HepG2 (cell line): ENCODE data around the gene EPHX1. TPM values are rescaled to one million over a fixed set of nuclear protein-coding genes. Genes with fewer than 3 reads are reported as not detected.
A peak's percentile ranks its signal among the peaks of the same experiment; 100 is the strongest.

Experiments used
- CCAR2 ChIP-seq: fragments of 200-400 bp; formaldehyde crosslinking; optimal IDR thresholded peaks from 2 replicates; pipeline ENCODE3; 2018; ENCODE audit warnings: low read depth, mild to moderate bottlenecking, low read length, moderate library complexity
- DPF2 ChIP-seq: sonication (generic); formaldehyde crosslinking; IDR thresholded peaks from 2 replicates; pipeline ENCODE4 v1.4.0; 2020; ENCODE audit warnings: mild to moderate bottlenecking, low read depth, missing genetic modification reagents, borderline replicate concordance
- FOSL2 ChIP-seq: sonication (generic); formaldehyde crosslinking; IDR thresholded peaks from 2 replicates; pipeline ENCODE4 v1.4.0; 2020; ENCODE audit warnings: missing genetic modification reagents
- HNF4A ChIP-seq: sonication (generic); formaldehyde crosslinking; IDR thresholded peaks from 2 replicates; pipeline ENCODE4 v1.4.0; 2020; ENCODE audit warnings: missing genetic modification reagents
- HNF4G ChIP-seq, 2 experiments: sonication (generic) in 1 of 2; formaldehyde crosslinking in 1 of 2; IDR thresholded peaks; 2 replicates each; pipeline versions ENCODE4 v1.4.0 to v1.6.1; 2011 to 2020; ENCODE audit warnings: borderline replicate concordance in 2 of 2, low read depth in 2 of 2, mild to moderate bottlenecking in 2 of 2, low read length in 1 of 2, missing genetic modification reagents in 1 of 2, moderate library complexity in 1 of 2
- KAT8 ChIP-seq: IDR thresholded peaks from 2 replicates; pipeline ENCODE4 v1.6.1; 2016; ENCODE audit warnings: missing genetic modification reagents, missing compliant biosample characterization
- NRL ChIP-seq: sonication (generic); formaldehyde crosslinking; IDR thresholded peaks from 2 replicates; pipeline ENCODE4 v1.5.0; 2020; ENCODE audit warnings: missing genetic modification reagents, mild to moderate bottlenecking, moderate library complexity, borderline replicate concordance
- PAXIP1 ChIP-seq: sonication (generic); formaldehyde crosslinking; conservative IDR thresholded peaks from 2 replicates; pipeline ENCODE4 v1.4.0; 2020; ENCODE audit warnings: mild to moderate bottlenecking, missing genetic modification reagents, moderate library complexity
- PCBP2 ChIP-seq: fragments of 200-400 bp; formaldehyde crosslinking; optimal IDR thresholded peaks from 2 replicates; pipeline ENCODE3; 2018; ENCODE audit warnings: low read length, low read depth; ENCODE audit not compliant: poor library complexity, severe bottlenecking
- RXRB ChIP-seq: IDR thresholded peaks from 2 replicates; pipeline ENCODE4 v1.6.1; 2016; ENCODE audit warnings: borderline replicate concordance, missing genetic modification reagents, missing compliant biosample characterization
- TGIF2 ChIP-seq: IDR thresholded peaks from 2 replicates; pipeline ENCODE4 v1.6.1; 2016; ENCODE audit warnings: control low read depth, missing compliant biosample characterization
- ZNF121 ChIP-seq: sonication (generic); formaldehyde crosslinking; IDR thresholded peaks from 2 replicates; pipeline ENCODE4 v1.5.0; 2020; ENCODE audit warnings: mild to moderate bottlenecking, missing genetic modification reagents
- ZNF530 ChIP-seq: sonication (generic); formaldehyde crosslinking; IDR thresholded peaks from 2 replicates; pipeline ENCODE4 v1.5.0; 2020; ENCODE audit warnings: low read depth, mild to moderate bottlenecking, missing genetic modification reagents
- ZNF777 ChIP-seq: sonication (generic); formaldehyde crosslinking; IDR thresholded peaks from 2 replicates; pipeline ENCODE4 v1.4.0; 2020; ENCODE audit warnings: missing genetic modification reagents
- ZNF792 ChIP-seq: IDR thresholded peaks from 2 replicates; pipeline ENCODE4 v1.6.1; 2016
- polyA plus RNA-seq, 8 experiments: library from polyadenylated mRNA; depleted of rRNA in 3 of 8; stranded (reverse) in 7 of 8; unstranded in 1 of 8; fragments of >200 nt; fragmentation: Illumina TruSeq in 4 of 8; extraction: Trizol in 4 of 8; gene quantifications; 2 replicates each; pipeline versions ENCODE4 v1.2.1 to v1.2.3, GENCODE V29; 2011 to 2016; ENCODE audit warnings: low read depth in 4 of 8, missing spikeins in 1 of 8, mixed read lengths in 1 of 8; ENCODE audit not compliant: insufficient read depth in 1 of 8
- total RNA-seq, 5 experiments: library from RNA; depleted of rRNA; stranded (reverse); fragments of >200 nt; fragmentation: Illumina TruSeq; extraction: Trizol; gene quantifications; 2 replicates each; pipeline ENCODE4 v1.2.3, GENCODE V29; 2016; ENCODE audit warnings: low read depth in 1 of 5
- TF ChIP-seq, protein P1 (sequence below): sonication (generic); formaldehyde crosslinking; IDR thresholded peaks from 2 replicates; pipeline ENCODE4 v1.4.0; 2020; ENCODE audit warnings: missing genetic modification reagents, borderline replicate concordance
- TF ChIP-seq, protein P2 (sequence below): IDR thresholded peaks from 2 replicates; pipeline ENCODE4 v1.6.1; 2016; ENCODE audit warnings: mild to moderate bottlenecking
- TF ChIP-seq, protein P3 (sequence below), 2 experiments: IDR thresholded peaks; 2 replicates each; pipeline ENCODE4 v1.6.1; 2011 to 2012; ENCODE audit warnings: low read length in 2 of 2, borderline replicate concordance in 1 of 2, low read depth in 1 of 2, mild to moderate bottlenecking in 1 of 2, moderate library complexity in 1 of 2

The EPHX1 gene
- total and polyA plus RNA-seq, 2 of the 13 experiments (the other 11 are each of a cell fraction or from before 2014, with no cell fraction given): 27.7 to 36.5 TPM

GRCh38 chr1:225886159-225887029, 76.5 kb downstream of the EPHX1 start (continued):
- TF ChIP-seq PCBP2 (no peak), ZNF530 (CRISPR knock-in tag) (no peak), CCAR2 (no peak), PAXIP1 (CRISPR knock-in tag) (peak; percentile 3; the same call in 1 of the 2 replicates), KAT8 (CRISPR knock-in tag) (peak; percentile 37; the same call in 1 of the 2 replicates), HNF4A (CRISPR knock-in tag) (peak; percentile 75), ZNF121 (CRISPR knock-in tag) (no peak), NRL (no peak), HNF4G (IDR thresholded peaks at IDR 0.05; ENCODE audit: borderline replicate concordance, low read depth, low read length) (peak; percentile 82), HNF4G (CRISPR knock-in tag; IDR thresholded peaks at IDR 0.05; ENCODE audit: borderline replicate concordance, low read depth) (no peak), ZNF777 (0 out of 2 replicates have a peak, but pooled peaks have one; percentile 16), TGIF2 (0 out of 2 replicates have a peak, but pooled peaks have one; percentile 25), ZNF792 (no peak), DPF2 (CRISPR knock-in tag) (0 out of 2 replicates have a peak, but pooled peaks have one; percentile 43), RXRB (CRISPR knock-in tag) (peak; percentile 58), FOSL2 (peak; percentile 87)
- TF ChIP-seq, protein P1, sequence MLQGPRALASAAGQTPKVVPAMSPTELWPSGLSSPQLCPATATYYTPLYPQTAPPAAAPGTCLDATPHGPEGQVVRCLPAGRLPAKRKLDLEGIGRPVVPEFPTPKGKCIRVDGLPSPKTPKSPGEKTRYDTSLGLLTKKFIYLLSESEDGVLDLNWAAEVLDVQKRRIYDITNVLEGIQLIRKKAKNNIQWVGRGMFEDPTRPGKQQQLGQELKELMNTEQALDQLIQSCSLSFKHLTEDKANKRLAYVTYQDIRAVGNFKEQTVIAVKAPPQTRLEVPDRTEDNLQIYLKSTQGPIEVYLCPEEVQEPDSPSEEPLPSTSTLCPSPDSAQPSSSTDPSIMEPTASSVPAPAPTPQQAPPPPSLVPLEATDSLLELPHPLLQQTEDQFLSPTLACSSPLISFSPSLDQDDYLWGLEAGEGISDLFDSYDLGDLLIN (CRISPR knock-in tag): no peak
- TF ChIP-seq, protein P2, sequence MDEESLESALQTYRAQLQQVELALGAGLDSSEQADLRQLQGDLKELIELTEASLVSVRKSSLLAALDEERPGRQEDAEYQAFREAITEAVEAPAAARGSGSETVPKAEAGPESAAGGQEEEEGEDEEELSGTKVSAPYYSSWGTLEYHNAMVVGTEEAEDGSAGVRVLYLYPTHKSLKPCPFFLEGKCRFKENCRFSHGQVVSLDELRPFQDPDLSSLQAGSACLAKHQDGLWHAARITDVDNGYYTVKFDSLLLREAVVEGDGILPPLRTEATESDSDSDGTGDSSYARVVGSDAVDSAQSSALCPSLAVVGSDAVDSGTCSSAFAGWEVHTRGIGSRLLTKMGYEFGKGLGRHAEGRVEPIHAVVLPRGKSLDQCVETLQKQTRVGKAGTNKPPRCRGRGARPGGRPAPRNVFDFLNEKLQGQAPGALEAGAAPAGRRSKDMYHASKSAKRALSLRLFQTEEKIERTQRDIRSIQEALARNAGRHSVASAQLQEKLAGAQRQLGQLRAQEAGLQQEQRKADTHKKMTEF (CRISPR knock-in tag): 0 out of 2 replicates have a peak, but pooled peaks have one; percentile 10
- TF ChIP-seq, protein P3, sequence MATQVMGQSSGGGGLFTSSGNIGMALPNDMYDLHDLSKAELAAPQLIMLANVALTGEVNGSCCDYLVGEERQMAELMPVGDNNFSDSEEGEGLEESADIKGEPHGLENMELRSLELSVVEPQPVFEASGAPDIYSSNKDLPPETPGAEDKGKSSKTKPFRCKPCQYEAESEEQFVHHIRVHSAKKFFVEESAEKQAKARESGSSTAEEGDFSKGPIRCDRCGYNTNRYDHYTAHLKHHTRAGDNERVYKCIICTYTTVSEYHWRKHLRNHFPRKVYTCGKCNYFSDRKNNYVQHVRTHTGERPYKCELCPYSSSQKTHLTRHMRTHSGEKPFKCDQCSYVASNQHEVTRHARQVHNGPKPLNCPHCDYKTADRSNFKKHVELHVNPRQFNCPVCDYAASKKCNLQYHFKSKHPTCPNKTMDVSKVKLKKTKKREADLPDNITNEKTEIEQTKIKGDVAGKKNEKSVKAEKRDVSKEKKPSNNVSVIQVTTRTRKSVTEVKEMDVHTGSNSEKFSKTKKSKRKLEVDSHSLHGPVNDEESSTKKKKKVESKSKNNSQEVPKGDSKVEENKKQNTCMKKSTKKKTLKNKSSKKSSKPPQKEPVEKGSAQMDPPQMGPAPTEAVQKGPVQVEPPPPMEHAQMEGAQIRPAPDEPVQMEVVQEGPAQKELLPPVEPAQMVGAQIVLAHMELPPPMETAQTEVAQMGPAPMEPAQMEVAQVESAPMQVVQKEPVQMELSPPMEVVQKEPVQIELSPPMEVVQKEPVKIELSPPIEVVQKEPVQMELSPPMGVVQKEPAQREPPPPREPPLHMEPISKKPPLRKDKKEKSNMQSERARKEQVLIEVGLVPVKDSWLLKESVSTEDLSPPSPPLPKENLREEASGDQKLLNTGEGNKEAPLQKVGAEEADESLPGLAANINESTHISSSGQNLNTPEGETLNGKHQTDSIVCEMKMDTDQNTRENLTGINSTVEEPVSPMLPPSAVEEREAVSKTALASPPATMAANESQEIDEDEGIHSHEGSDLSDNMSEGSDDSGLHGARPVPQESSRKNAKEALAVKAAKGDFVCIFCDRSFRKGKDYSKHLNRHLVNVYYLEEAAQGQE (IDR thresholded peaks at IDR 0.05; ENCODE audit: borderline replicate concordance in 1 of 2, low read depth in 1 of 2, low read length in 2 of 2): no peak
